NB4 (cell line): Measurements from ENCODE around the gene TMCO6.

Experiments
- DNase-seq: peaks from one replicate; pipeline ENCODE4 v3.0.0; 2010; ENCODE audit warnings: low read depth
- H3K4me3 ChIP-seq: one replicate; pipeline ENCODE4 v1.5.1; 2011; ENCODE audit warnings: mild to moderate bottlenecking, low read depth, low read length, moderate library complexity
- MYC ChIP-seq: IDR thresholded peaks from 2 replicates; pipeline ENCODE4 v1.6.1; 2011; ENCODE audit warnings: low read depth, low read length
- POLR2A ChIP-seq: IDR thresholded peaks from 2 replicates; pipeline ENCODE4 v1.6.1; 2011; ENCODE audit warnings: mild to moderate bottlenecking; ENCODE audit not compliant: insufficient read length; ENCODE audit errors: extremely low read depth
- TF ChIP-seq, protein P1 (sequence below): IDR thresholded peaks from one replicate; pipeline ENCODE4 v1.5.1; 2012; ENCODE audit warnings: low read depth, low read length
- TF ChIP-seq, protein P2 (sequence below): IDR thresholded peaks from 2 replicates; pipeline ENCODE4 v1.6.1; 2011; ENCODE audit warnings: low read depth, low read length

The TMCO6 gene

DNA sequence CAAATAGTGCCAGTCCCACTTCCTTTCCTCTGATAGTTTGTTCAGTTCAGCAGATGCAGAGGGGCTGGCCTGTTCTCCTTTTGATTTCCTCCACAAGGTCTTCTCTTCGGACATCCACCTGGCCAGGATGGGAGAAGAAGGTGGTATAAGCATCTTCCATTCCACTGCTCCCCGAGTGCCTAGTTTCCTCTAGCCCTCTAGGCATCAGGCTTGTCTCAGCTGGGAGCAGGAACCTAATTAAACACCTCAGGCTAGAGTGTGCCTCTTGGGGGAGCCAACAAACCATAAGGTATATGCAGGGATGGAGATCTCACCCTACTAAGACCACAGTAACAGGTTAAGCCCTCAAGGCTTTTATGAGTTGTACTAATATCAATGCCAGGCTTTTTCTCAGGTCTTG, 35.0 kb downstream of the TMCO6 start:
- no peak for DNase-seq
- H3K4me3 ChIP-seq, result no peak overlapping the region
- TF ChIP-seq POLR2A (no peak), MYC (no peak)
- TF ChIP-seq, protein P1, sequence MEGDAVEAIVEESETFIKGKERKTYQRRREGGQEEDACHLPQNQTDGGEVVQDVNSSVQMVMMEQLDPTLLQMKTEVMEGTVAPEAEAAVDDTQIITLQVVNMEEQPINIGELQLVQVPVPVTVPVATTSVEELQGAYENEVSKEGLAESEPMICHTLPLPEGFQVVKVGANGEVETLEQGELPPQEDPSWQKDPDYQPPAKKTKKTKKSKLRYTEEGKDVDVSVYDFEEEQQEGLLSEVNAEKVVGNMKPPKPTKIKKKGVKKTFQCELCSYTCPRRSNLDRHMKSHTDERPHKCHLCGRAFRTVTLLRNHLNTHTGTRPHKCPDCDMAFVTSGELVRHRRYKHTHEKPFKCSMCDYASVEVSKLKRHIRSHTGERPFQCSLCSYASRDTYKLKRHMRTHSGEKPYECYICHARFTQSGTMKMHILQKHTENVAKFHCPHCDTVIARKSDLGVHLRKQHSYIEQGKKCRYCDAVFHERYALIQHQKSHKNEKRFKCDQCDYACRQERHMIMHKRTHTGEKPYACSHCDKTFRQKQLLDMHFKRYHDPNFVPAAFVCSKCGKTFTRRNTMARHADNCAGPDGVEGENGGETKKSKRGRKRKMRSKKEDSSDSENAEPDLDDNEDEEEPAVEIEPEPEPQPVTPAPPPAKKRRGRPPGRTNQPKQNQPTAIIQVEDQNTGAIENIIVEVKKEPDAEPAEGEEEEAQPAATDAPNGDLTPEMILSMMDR, result no peak
- TF ChIP-seq, protein P2, sequence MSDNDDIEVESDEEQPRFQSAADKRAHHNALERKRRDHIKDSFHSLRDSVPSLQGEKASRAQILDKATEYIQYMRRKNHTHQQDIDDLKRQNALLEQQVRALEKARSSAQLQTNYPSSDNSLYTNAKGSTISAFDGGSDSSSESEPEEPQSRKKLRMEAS, result no peak

DNA sequence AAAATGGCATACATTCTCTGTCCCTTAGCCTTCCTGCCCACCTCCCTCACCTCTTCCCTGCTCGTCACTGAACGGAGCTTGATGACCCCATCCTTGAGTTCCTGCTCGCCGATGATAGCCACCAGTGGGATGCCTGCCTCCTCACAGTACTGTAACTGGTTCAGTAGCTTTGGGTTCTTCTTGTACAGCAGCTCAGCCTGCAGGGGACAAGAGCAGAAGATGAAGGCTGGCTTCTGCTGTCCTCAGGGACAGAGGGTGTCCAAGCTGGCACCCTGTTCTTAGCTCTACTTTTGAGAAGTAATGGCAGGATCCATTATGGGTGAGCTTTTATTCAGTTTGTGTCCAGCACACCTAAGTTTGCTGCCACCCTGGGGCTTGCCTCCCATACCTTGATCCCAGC, 35.4 kb downstream of the TMCO6 start:
- TF ChIP-seq MYC, result no peak
- no peak for TF ChIP-seq POLR2A
- TF ChIP-seq, protein P1, result no peak
- TF ChIP-seq, protein P2, result no peak
- no peak overlapping the region for H3K4me3 ChIP-seq
- DNase-seq, result no peak

DNA sequence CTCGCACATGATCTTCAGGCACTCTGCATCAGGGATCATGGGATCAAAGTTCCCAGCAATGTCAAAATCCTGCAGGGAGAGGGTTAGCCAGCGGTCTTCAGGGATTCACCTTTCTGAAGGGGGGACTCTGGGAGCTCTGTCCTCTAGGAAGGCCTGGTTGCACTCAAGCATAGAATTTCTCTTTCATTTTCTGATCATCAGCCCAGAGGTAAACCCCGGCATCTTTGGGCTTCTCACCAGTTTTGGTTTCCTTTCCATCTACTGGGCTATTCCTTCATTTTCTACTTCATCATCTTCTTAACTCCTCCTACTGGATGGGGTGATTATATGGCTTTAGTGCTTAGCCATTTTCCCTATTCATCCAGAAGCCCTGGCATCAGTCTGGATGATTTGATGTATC, 38.7 kb downstream of the TMCO6 start:
- TF ChIP-seq, protein P2, result no peak
- TF ChIP-seq MYC (no peak), POLR2A (no peak)
- TF ChIP-seq, protein P1, result no peak
- DNase-seq, result no peak
- no peak overlapping the region for H3K4me3 ChIP-seq

DNA sequence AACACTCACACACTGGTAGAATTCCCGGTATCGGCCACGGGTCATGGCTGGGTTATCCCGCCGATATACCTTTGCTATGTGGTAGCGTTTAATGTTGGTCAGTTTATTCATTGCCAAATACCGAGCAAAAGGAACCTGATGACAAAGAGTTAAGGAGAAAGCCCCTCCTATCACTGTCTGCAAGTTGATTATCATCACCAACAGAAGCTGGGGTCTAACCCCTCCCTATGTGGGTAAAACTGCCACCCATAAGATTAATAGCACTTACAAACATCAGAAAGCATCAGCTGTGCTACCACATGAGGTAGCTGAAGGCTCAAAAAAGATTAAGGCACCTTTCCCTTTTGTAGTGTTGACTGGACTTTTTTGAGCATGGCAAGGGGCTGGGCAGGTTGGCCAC, 39.7 kb downstream of the TMCO6 start:
- no peak for TF ChIP-seq POLR2A
- TF ChIP-seq MYC, result no peak
- TF ChIP-seq, protein P1, result no peak
- TF ChIP-seq, protein P2, result no peak

DNA sequence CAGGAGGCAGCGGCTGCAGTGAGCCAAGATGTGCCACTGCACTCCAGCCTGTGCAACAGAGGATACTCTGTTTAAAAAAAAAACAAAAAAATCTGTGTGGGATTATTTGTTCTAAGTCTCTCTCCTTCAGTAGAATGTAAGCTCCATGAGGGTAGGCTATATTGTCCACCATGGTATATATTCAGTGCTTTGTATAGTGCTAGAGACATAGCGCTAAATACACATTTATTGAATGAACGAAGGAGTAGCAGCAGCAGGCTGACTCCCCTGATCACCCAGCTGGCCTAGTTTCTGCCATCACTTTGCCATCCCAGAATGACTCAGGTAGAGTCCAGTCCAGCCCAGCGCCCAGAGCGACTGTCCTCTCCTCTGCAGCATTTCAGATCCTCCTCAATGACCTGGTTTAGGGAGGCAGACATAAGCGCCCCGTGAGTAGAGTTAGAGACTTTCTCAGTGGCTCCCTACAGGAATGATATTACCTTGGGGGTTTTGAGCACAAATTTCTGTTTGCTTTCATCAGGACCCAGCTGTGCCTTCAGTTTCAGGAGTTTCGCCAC, 51.2 kb downstream of the TMCO6 start:
- no peak for DNase-seq
- H3K4me3 ChIP-seq, result peak overlapping the region; percentile 98
- TF ChIP-seq, protein P1, result no peak
- TF ChIP-seq POLR2A (no peak), MYC (no peak)
- TF ChIP-seq, protein P2, result no peak

More for the DNA sequence above, 39.7 kb downstream of the TMCO6 start:
- H3K4me3 ChIP-seq, result no peak overlapping the region
- DNase-seq, result no peak
